B cell (primary cell): ENCODE data around the gene DTX3. TPM values are rescaled to one million over a fixed set of nuclear protein-coding genes. Genes with fewer than 3 reads are reported as not detected.

Experiments used
- ATAC-seq: fragments of 200-7000 bp; cut with Tn5 transposase; one replicate; pipeline ENCODE4 v1.10.0; 2021; ENCODE audit warnings: low read depth, mild to moderate bottlenecking, moderate number of reproducible peaks, moderate library complexity
- CTCF ChIA-PET: fragments of 350-600 bp; sonication (Branson Sonifier 250); formaldehyde crosslinking; loops from one replicate; lab custom pipeline; 2021; ENCODE audit warnings: antibody characterized with exemption, inconsistent platforms; lab: Charles Lee
- POLR2A ChIA-PET: fragments of 350-600 bp; sonication (Branson Sonifier 250); formaldehyde crosslinking; loops from one replicate; lab custom pipeline; 2021; ENCODE audit warnings: antibody characterized with exemption; lab: Charles Lee
- DNase-seq: peaks from one replicate; pipeline ENCODE4 v3.0.0; 2013
- H2AFZ ChIP-seq: 2 replicates; pipeline ENCODE4 v1.6.1; 2012; ENCODE audit warnings: mild to moderate bottlenecking, low read depth, low read length; ENCODE audit not compliant: insufficient read depth, poor library complexity, severe bottlenecking
- H3K27ac ChIP-seq, 2 donors: 1 replicate in 1 of 2; 2 replicates in 1 of 2; pipeline ENCODE4 v1.5.1; 2012 to 2013; ENCODE audit warnings: low read length in 2 of 2, mild to moderate bottlenecking in 2 of 2, moderate library complexity in 1 of 2
- H3K27me3 ChIP-seq, 4 experiments: fragments of 200-600 bp in 1 of 4; sonication (generic) in 1 of 4; replicated peaks in 1 of 4; 1 replicate in 2 of 4; 2 replicates in 2 of 4; pipeline versions ENCODE4 v1.6.1 to v1.7.0; 2013 to 2016; ENCODE audit warnings: low read length in 3 of 4, mild to moderate bottlenecking in 2 of 4, mixed read lengths in 1 of 4, moderate library complexity in 1 of 4; ENCODE audit not compliant: insufficient read depth in 4 of 4, control insufficient read depth in 3 of 4; ENCODE audit errors: control extremely low read depth in 1 of 4
- H3K36me3 ChIP-seq, 2 experiments: replicated peaks in 1 of 2; 1 replicate in 1 of 2; 2 replicates in 1 of 2; pipeline versions ENCODE4 v1.6.1 to v1.7.1; 2013; ENCODE audit warnings: low read length in 1 of 2; ENCODE audit not compliant: insufficient read depth in 2 of 2, control insufficient read depth in 1 of 2; ENCODE audit errors: control extremely low read depth in 1 of 2, extremely low read depth in 1 of 2
- H3K4me1 ChIP-seq, 2 donors: fragments of 200-600 bp in 1 of 2; sonication (generic) in 1 of 2; 1 replicate in 1 of 2; 2 replicates in 1 of 2; pipeline versions ENCODE4 v1.5.1 to v1.6.1; 2013 to 2017; ENCODE audit warnings: low read length in 2 of 2; ENCODE audit not compliant: control insufficient read depth in 2 of 2, insufficient read depth in 2 of 2
- H3K4me2 ChIP-seq: replicated peaks from 2 replicates; pipeline ENCODE3; 2012; ENCODE audit warnings: mild to moderate bottlenecking, low read depth, low read length; ENCODE audit not compliant: poor library complexity, severe bottlenecking
- H3K4me3 ChIP-seq, 5 experiments: fragments of 200-600 bp in 1 of 5; sonication (generic) in 1 of 5; 1 replicate in 3 of 5; 2 replicates in 2 of 5; pipeline versions ENCODE4 v1.5.1 to v1.7.0; 2011 to 2016; ENCODE audit warnings: low read length in 4 of 5, mild to moderate bottlenecking in 4 of 5, low read depth in 2 of 5, control low read depth in 1 of 5, moderate library complexity in 1 of 5; ENCODE audit not compliant: insufficient read depth in 1 of 5; ENCODE audit errors: control extremely low read depth in 1 of 5, extremely low read depth in 1 of 5
- H3K79me2 ChIP-seq: fragments of 200-600 bp; sonication (generic); one replicate; pipeline ENCODE4 v1.6.0; 2016; ENCODE audit warnings: low read length; ENCODE audit not compliant: control insufficient read depth, insufficient read depth
- H3K9ac ChIP-seq: fragments of 200-600 bp; sonication (generic); 2 replicates; pipeline ENCODE4 v1.6.1; 2017; ENCODE audit warnings: mild to moderate bottlenecking, low read length, moderate library complexity
- H3K9me3 ChIP-seq, 3 donors: one replicate each; pipeline versions ENCODE4 v1.6.1 to v1.7.1; 2013; ENCODE audit warnings: low read length in 2 of 3; ENCODE audit not compliant: control insufficient read depth in 2 of 3, insufficient read depth in 1 of 3; ENCODE audit errors: control extremely low read depth in 1 of 3
- H4K20me1 ChIP-seq: 2 replicates; pipeline ENCODE4 v1.6.0; 2012; ENCODE audit warnings: mild to moderate bottlenecking, low read length; ENCODE audit not compliant: insufficient read depth, control insufficient read depth, poor library complexity, severe bottlenecking
- H3K27ac Mint-ChIP-seq: one replicate; pipeline ENCODE4 v1.8.0; 2021; ENCODE audit warnings: mixed read lengths
- H3K27me3 Mint-ChIP-seq: one replicate; pipeline ENCODE4 v1.8.0; 2021; ENCODE audit warnings: mixed read lengths
- H3K4me1 Mint-ChIP-seq: one replicate; pipeline ENCODE4 v1.8.0; 2021; ENCODE audit warnings: mixed read lengths
- H3K4me3 Mint-ChIP-seq: one replicate; pipeline ENCODE4 v1.8.0; 2021; ENCODE audit warnings: mixed read lengths
- H3K9me3 Mint-ChIP-seq: one replicate; pipeline ENCODE4 v1.8.0; 2022; ENCODE audit warnings: mixed read lengths; ENCODE audit not compliant: insufficient read depth
- EZH2 ChIP-seq: IDR thresholded peaks from 2 replicates; pipeline ENCODE4 v1.6.1; 2012; ENCODE audit warnings: borderline replicate concordance, low read depth, mild to moderate bottlenecking, moderate library complexity, low read length; ENCODE audit not compliant: insufficient read depth, poor library complexity, severe bottlenecking
- WGBS: methylation state at CpG from one replicate; pipeline ENCODE4 v1.1.5; 2013; ENCODE audit warnings: missing lambda C conversion rate; ENCODE audit not compliant: insufficient coverage; 5-methylcytosine and 5-hydroxymethylcytosine counted together
- intact Hi-C: fragments of 100-400 bp; cut with micrococcal nuclease; formaldehyde crosslinking; loops from one replicate; pipeline ENCODE4 v1.10.0; 2022
- polyA plus RNA-seq: library from polyadenylated mRNA; depleted of rRNA; stranded (reverse); fragments of >200 nt; gene quantifications from 2 replicates; pipeline ENCODE4 v1.2.3, GENCODE V29; 2012
- total RNA-seq, 2 donors: library from RNA; stranded (reverse); fragments of 120-200 nt in 1 of 2; gene quantifications; 1 replicate in 1 of 2; 2 replicates in 1 of 2; pipeline versions ENCODE4 v1.2.3 to v1.2.4, GENCODE V29; 2013 to 2022
- TF ChIP-seq, protein P1 (sequence below): fragments of 200-600 bp; IDR thresholded peaks from one replicate; pipeline ENCODE4 v1.8.0; 2022; ENCODE audit warnings: antibody characterized with exemption, mild to moderate bottlenecking

DTX3 gene
- total and polyA plus RNA-seq, 2 donors (not counting 1 experiment from before 2014, with no cell fraction given), result 3.5 to 7.3 TPM

- no CpG with 5 or more reads among the region's 3 CpGs for WGBS
- intact Hi-C loops, result no loop called here
- Histone ChIP-seq H3K27me3 (peaks cover 0 to 46% (median 18%) of the 10 kb centered on the region in 4 experiments), H3K27ac (no peak overlapping the region), H3K4me2 (no peak overlapping the region), H3K79me2 (no peaks in the 10 kb centered on the region), H3K9me3 (no peaks in the 10 kb centered on the region), H3K36me3 (no peaks in the 10 kb centered on the region), H3K9ac (no peak overlapping the region), H2AFZ (no peak overlapping the region), H3K4me1 (peaks cover 7 to 12% of the 10 kb centered on the region in 2 donors), H3K4me3 (no peak overlapping the region), H4K20me1 (no peaks in the 10 kb centered on the region)
- ChIA-PET CTCF (interaction anchor here (0.8 to 6.4 kb wide), 4 partner anchors 9 to 178 kb away, joined by 3 to 66 read pairs (median 5); partner anchors contain the start of gene GLI1), POLR2A (no interaction called here)
- TF ChIP-seq, protein P1, sequence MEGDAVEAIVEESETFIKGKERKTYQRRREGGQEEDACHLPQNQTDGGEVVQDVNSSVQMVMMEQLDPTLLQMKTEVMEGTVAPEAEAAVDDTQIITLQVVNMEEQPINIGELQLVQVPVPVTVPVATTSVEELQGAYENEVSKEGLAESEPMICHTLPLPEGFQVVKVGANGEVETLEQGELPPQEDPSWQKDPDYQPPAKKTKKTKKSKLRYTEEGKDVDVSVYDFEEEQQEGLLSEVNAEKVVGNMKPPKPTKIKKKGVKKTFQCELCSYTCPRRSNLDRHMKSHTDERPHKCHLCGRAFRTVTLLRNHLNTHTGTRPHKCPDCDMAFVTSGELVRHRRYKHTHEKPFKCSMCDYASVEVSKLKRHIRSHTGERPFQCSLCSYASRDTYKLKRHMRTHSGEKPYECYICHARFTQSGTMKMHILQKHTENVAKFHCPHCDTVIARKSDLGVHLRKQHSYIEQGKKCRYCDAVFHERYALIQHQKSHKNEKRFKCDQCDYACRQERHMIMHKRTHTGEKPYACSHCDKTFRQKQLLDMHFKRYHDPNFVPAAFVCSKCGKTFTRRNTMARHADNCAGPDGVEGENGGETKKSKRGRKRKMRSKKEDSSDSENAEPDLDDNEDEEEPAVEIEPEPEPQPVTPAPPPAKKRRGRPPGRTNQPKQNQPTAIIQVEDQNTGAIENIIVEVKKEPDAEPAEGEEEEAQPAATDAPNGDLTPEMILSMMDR, result peak; percentile 13
- TF ChIP-seq EZH2, result no peak
- Mint-ChIP-seq H3K4me1 (peaks cover 7% of the 10 kb centered on the region), H3K4me3 (no peak overlapping the region), H3K27me3 (peaks cover 38% of the 10 kb centered on the region), H3K9me3 (no peaks in the 10 kb centered on the region), H3K27ac (no peak overlapping the region)
- DNase-seq (no peak), ATAC-seq (no peak)
Observed at GRCh38 chr12:57637364-57637763, 32.7 kb downstream of the DTX3 start.

DNA sequence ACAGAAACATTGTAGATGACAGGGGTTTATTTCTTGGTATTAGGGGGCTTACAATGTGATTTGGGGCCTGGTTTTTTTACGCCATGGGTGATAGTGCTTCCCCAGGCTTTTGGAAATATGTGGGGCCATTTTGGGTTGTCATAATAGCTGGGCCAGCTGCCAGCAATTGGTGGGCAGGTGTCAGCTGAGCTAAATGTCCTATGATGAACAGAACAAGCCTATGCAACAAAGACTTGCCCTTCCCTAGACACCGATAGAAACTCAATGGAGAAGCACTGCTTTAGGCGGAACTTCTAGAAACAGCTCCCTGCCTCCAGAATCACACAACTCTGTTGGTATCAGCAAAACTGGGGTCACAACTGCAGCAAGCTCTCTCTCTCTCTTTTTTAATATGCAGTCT is 33.5 kb downstream of the DTX3 start:
- H3K27ac Mint-ChIP-seq, result no peak overlapping the region
- H3K4me3 Mint-ChIP-seq, result no peak overlapping the region
- DNase-seq, result no peak
- H3K4me3 ChIP-seq, result no peak overlapping the region
- peaks cover 6% of the 10 kb centered on the region for H3K4me1 Mint-ChIP-seq
- H3K79me2 ChIP-seq, result no peaks in the 10 kb centered on the region
- no peaks in the 10 kb centered on the region for H3K9me3 Mint-ChIP-seq
- peaks cover 37% of the 10 kb centered on the region for H3K27me3 Mint-ChIP-seq
- no peak overlapping the region for H3K9ac ChIP-seq
- no peak for TF ChIP-seq EZH2
- TF ChIP-seq, protein P1, result no peak
- H3K27me3 ChIP-seq, result peaks cover 0 to 39% (median 16%) of the 10 kb centered on the region in 4 experiments
- H3K9me3 ChIP-seq, result no peaks in the 10 kb centered on the region
- CTCF ChIA-PET, result interaction anchor here (0.6 to 6.4 kb wide), 8 partner anchors 10 to 646 kb away, joined by 3 to 66 read pairs (median 3); partner anchors contain the start of genes GLI1 and OS9
- H3K4me1 ChIP-seq, result peaks cover 5 to 6% of the 10 kb centered on the region in 2 donors
- H2AFZ ChIP-seq, result no peak overlapping the region
- no peak for ATAC-seq
- 76% methylated on average over 3 of the region's 3 CpGs for WGBS
- POLR2A ChIA-PET, result no interaction called here
- H3K27ac ChIP-seq, result no peak overlapping the region
- intact Hi-C loops, result no loop called here
- no peak overlapping the region for H3K4me2 ChIP-seq
- H3K36me3 ChIP-seq, result no peaks in the 10 kb centered on the region
- no peaks in the 10 kb centered on the region for H4K20me1 ChIP-seq
